ENCODE results near the gene FCGR2B. TPM values are rescaled to one million over a fixed set of nuclear protein-coding genes. Genes with fewer than 3 reads are reported as not detected.
"Not testable (repeated sequence)": the region's sequence is repeated elsewhere in the genome, so short reads cannot be mapped to it uniquely, and the experiment has no call there.

Gene FCGR2B
- total RNA-seq, 1 donor from 2014 or later, result 30.7 TPM

DNA sequence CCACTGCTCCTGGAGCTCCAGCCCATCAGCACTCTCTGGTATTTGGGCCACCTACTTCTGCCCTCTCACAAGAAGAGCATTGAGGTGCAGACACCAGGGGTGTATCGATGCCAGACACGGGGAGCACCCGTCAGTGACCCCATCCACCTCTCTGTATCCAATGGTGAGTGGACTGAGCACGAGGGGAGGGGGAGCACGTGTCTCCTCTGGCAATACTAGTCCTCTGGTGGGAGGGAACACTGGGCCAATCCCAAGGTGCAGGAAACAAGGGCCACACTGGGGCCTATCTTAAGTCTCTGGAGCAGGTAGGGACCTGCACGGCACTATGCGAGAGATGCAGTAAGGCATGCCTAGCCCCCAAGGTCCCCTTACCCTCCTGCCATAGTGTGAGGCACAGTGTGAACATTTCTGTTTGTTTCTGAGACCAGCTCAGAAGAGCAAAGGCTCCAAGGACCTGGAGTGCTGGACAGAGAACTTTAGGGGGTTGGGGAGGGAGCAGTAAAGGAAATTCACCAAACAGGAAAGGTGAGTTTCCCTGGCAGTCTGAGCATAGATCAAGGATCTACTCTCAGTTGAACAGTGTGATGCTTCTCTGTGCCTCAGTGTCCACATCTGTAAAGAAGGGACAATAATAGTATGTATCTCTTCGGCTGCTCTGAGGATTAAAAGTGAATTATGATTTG, 60.7 kb downstream of the FCGR2B start:
- DNase-seq (no peak), ATAC-seq (no peak)
- intact Hi-C loops (cut with DNase I), result no loop called here
- Histone ChIP-seq H3K9me3 (no peaks in the 10 kb centered on the region), H3K4me1 (peaks cover 5% of the 10 kb centered on the region), H3K36me3 (no peaks in the 10 kb centered on the region), H3K4me3 (no peak overlapping the region), H3K27ac (no peak overlapping the region), H3K27me3 (no peaks in the 10 kb centered on the region)
- TF ChIP-seq, protein P1, sequence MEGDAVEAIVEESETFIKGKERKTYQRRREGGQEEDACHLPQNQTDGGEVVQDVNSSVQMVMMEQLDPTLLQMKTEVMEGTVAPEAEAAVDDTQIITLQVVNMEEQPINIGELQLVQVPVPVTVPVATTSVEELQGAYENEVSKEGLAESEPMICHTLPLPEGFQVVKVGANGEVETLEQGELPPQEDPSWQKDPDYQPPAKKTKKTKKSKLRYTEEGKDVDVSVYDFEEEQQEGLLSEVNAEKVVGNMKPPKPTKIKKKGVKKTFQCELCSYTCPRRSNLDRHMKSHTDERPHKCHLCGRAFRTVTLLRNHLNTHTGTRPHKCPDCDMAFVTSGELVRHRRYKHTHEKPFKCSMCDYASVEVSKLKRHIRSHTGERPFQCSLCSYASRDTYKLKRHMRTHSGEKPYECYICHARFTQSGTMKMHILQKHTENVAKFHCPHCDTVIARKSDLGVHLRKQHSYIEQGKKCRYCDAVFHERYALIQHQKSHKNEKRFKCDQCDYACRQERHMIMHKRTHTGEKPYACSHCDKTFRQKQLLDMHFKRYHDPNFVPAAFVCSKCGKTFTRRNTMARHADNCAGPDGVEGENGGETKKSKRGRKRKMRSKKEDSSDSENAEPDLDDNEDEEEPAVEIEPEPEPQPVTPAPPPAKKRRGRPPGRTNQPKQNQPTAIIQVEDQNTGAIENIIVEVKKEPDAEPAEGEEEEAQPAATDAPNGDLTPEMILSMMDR (IDR thresholded peaks at IDR 0.05), result no peak

DNA sequence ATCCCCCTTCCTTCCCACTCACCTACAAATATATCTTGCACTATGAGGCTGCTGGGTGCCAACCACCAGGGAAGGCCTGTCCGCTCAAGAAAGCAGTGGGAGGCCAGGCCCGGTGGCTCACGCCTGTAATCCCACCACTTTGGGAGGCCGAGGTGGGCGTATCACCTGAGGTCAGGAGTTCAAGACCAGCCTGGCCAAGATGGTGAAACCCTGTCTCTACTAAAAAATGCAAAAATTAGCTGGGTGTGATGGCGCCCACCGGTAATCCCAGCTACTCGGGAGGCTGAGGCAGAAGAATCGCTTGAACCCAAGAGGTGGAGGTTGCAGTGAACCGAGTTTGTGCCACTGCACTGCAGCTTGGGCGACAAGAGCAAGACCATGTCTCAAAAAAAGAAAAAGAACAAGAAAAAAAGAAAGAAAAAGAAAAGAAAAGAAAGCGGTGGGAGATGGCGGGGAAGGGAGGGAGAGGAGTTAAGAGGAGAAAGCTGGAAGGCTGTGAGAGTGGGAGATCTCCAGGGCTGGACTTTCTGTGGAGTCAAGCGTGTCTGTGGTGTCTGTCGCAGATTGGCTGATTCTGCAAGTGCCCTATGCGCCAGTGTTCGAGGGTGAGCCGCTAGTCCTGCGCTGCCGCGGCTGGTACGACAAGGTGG, 62.4 kb downstream of the FCGR2B start:
- Histone ChIP-seq H3K4me3 (peak overlapping the region; percentile 87), H3K27ac (peak overlapping the region; percentile 90)
- H3K36me3 ChIP-seq; DNase-seq; H3K9me3 ChIP-seq; ATAC-seq; intact Hi-C loops (cut with DNase I); H3K4me1 ChIP-seq; H3K27me3 ChIP-seq: not testable (repeated sequence)

DNA sequence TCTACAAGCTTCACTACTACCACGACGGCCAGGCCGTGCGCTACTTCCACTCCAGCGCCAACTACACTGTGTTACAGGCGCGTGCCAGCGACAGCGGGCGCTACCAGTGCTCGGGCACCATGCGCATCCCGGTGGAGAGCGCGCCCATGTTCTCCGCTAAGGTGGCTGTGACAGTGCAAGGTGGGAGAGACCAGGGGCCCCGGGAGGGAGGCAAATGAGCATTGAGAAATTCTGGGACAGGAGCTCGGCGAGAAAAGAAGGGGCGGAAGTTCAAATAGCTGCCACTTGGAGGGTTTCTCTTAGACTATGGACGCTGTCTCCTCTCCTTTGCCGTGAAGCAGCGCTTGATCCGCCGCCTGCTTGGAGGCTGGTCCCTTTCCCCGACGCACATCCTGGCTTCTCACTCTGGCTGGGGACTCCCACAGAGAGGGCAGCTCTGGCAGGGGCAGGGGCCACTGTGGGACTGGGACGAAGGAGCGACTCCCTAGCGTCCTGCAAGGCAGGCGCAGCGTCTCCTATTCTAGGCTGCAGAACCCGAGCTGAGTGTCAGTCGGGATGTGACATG, 63.0 kb downstream of the FCGR2B start:
- H3K9me3 ChIP-seq, result no peaks in the 10 kb centered on the region
- TF ChIP-seq, protein P1 (IDR thresholded peaks at IDR 0.05), result peak; percentile 27
- no peaks in the 10 kb centered on the region for H3K27me3 ChIP-seq
- DNase-seq, result peak; percentile 77
- peak overlapping the region; percentile 87 for H3K4me3 ChIP-seq
- H3K36me3 ChIP-seq, result no peaks in the 10 kb centered on the region
- intact Hi-C loops (cut with DNase I), result no loop called here
- H3K4me1 ChIP-seq, result peaks cover 5% of the 10 kb centered on the region
- peak overlapping the region; percentile 90 for H3K27ac ChIP-seq
- peak; percentile 36 for ATAC-seq

DNA sequence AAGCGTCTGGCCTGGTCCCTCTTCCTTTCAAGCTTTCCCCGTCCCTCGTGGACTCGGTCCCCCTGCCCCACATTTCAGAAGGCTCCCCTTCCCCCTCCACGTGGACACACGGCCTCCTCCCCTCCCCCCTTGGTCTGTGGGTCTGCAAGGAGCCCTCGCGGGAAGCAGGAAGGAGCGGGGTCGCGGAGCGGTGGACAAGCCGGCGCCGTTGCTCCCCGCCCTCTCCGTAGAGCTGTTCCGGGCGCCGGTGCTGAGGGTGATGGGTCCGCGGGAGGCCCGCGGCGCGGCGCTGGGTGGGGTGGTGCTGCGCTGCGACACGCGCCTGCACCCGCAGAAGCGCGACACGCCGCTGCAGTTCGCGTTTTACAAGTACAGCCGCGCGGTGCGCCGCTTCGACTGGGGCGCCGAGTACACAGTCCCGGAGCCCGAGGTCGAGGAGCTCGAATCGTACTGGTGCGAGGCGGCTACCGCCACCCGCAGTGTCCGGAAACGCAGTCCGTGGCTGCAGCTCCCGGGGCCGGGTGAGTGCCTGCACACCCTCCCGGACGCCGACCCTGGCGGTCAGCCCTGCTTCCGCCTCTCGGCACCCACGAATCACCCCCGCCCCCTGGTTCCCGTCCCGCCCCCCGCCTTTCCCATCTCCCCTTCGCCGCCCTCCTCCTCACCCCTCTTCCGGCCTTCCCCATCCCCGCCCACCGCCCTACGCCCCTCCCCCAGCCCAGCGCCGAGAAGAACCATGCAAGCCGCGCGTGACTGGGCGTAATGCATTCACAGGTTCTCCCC, 63.7 kb downstream of the FCGR2B start:
- H3K27ac ChIP-seq, result peak overlapping the region; percentile 90
- TF ChIP-seq, protein P1 (IDR thresholded peaks at IDR 0.05), result no peak
- DNase-seq, result peak; percentile 94
- peak; percentile 91 for ATAC-seq
- H3K27me3 ChIP-seq, result no peaks in the 10 kb centered on the region
- intact Hi-C loops (cut with DNase I), result no loop called here
- H3K9me3 ChIP-seq, result no peaks in the 10 kb centered on the region
- H3K36me3 ChIP-seq, result no peaks in the 10 kb centered on the region
- H3K4me3 ChIP-seq, result peak overlapping the region; percentile 87
- peaks cover 5% of the 10 kb centered on the region for H3K4me1 ChIP-seq

DNA sequence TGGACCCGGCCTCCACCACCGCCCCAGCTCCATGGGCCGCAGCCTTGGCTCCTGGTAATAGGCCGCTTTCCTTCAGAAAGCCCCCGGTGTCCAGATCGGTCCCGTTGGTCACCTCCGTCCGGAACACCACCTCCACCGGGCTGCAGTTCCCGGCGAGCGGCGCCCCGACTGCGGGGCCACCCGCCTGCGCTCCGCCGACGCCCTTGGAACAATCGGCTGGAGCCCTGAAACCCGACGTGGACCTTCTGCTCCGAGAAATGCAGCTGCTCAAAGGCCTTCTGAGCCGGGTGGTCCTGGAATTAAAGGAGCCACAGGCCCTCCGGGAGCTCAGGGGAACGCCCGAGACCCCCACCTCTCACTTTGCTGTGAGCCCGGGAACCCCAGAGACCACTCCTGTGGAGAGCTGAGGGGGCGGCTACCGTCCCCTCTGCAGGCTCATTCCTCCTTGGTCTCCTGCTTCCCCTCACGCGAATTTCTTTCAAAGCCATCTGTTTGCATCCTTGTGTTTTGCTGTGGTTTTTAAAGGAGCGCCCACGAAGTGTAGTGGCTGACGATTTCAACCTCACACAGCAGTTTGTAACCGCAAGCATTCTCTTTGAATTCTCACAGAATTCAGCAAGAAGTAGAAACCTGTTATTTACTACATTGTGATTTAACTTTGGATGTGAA, 64.4 kb downstream of the FCGR2B start:
- H3K27me3 ChIP-seq, result no peaks in the 10 kb centered on the region
- intact Hi-C loops (cut with DNase I), result no loop called here
- ATAC-seq, result no peak
- peak overlapping the region; percentile 90 for H3K27ac ChIP-seq
- H3K36me3 ChIP-seq, result no peaks in the 10 kb centered on the region
- peak overlapping the region; percentile 87 for H3K4me3 ChIP-seq
- peaks cover 5% of the 10 kb centered on the region for H3K4me1 ChIP-seq
- TF ChIP-seq, protein P1 (IDR thresholded peaks at IDR 0.05), result no peak
- DNase-seq, result no peak
- H3K9me3 ChIP-seq, result no peaks in the 10 kb centered on the region

Other genes starting within 250 kb of the FCGR2B start
- gene FCGR2A, start 157.7 kb upstream of the FCGR2B start, total RNA-seq, result 140 TPM
- 10.9 TPM for gene HSPA6, start 138.6 kb upstream of the FCGR2B start, total RNA-seq
- gene FCGR3A, start 113.3 kb upstream of the FCGR2B start, total RNA-seq, result 112 TPM
- gene FCGR3B, start 32.0 kb upstream of the FCGR2B start, total RNA-seq, result 18.9 TPM
- gene FCRLA, start 44.1 kb downstream of the FCGR2B start, total RNA-seq, result 0.32 TPM
- 2.0 TPM for gene FCRLB, start 58.4 kb downstream of the FCGR2B start, total RNA-seq
- 19.3 TPM for gene DUSP12, start 86.6 kb downstream of the FCGR2B start, total RNA-seq
- 32.0 TPM for gene ATF6, start 103.2 kb downstream of the FCGR2B start, total RNA-seq

Data from upper lobe of right lung (tissue), 1 donor.